HT1080 (cell line): ENCODE results near the gene LEKR1. TPM values are rescaled to one million over a fixed set of nuclear protein-coding genes. Genes with fewer than 3 reads are reported as not detected.

Source experiments
- DNase-seq: peaks from one replicate; pipeline ENCODE4 v3.0.0-alpha.2; 2015; ENCODE audit warnings: low read depth
- total RNA-seq: library from RNA; depleted of rRNA; stranded (reverse); fragments of >200 nt; shearing (Covaris generic); gene quantifications from 2 replicates; pipeline ENCODE4 v1.2.3, GENCODE V29; 2014

LEKR1 gene
- total RNA-seq, 1 experiment from 2014 or later, result not detected

DNA sequence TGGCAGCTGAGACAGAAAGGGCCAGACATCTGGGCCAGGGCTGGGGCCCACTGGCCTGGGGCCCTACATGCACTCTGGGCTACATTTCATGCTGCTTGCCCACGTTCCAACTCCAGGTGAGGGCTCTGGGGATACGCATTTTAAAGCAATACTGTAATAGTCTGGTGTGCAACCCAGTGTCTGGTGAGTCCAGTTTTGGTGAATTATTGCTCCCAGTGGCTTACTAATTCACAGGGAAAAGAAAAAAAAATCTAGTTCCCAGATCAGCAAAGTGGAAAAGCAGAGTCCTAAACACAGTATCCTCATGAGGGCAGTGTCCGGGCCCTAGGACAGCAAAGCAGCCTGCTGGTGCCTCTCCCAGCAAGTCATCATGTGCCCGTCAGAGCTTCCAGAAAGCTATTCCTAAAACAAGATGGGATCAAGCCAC lies 251.4 kb downstream of the LEKR1 start:
- no peak for DNase-seq

DNA sequence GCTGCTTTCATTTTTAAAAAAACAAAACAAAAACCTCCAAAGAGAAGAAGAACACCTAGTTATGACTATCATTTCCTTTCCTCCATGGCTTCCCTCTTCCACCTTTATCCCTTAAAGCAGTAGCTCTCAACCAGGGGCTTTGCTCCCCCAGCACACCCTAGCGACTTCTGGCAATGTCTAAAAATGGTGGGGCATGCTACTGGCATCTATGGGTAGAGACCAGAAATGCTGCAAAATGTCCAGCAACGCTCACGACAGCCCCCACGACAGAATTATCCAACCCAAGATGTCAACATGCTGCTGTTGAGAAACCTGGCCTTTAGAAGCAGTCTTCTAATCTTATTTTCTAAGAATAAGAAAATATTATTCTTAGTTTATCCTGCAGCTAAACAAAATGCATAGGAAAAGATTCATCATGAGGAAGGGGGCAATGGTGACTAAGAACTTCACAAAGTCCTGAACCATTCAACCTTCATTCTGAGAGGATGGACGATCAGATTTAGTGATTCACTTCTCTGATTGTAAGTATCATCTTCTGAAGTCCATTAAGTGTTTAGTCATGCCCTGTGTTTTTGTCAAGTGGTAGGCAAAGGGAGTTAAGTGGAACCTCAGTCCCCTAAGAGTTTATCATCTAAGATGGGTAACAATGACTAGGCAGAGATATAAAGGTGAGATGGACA lies 252.1 kb downstream of the LEKR1 start:
- peak; percentile 37 for DNase-seq

DNA sequence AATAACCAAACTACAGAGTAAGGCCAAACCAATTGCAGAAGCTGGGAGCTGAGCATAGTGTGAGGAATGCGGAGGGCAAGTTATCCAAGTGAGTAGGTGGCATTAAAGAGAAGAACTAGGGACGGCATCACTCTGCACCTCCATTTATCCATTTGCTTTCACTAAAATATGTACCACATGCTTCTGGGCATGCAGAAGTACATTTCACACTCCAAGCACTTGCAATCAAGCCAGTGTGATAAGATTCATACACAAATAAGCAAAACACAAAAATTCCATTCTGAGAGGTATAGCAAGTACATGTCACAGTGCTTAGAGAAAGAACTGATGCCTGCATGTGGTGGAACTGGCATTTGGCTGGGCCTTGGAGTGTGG lies 252.6 kb downstream of the LEKR1 start:
- DNase-seq, result no peak

DNA sequence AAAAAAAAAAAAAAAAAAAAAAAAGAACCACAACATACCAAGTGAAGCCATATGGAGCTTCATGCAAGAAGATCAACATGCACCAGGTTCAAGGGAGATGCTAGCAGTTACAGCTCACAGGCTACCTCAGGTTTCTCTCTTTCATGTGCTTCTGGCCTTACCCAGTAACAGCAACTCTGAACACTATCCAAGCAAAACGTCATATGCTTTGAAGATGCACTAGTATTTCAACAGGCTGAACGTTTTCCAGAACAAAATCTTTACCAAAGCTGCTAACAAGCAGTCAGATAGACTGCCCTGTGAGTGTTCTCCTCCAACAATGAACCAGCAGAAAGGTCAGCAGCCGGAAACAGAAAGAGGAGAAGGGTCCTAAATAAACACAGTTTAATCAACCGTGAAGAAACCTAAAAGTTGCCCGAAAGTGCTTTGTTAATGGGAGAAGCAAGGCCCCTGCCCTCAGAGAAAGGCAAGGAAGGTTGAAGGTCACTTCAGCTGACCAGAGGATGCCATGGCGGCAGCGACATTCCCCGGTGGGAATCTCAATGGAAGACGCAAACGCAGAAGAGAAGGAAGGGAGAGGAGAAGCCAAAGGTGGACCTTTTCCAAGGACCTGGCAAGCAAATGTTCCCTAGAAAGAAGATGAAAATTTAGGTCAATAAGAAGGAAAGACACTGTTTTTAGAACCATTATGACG lies 253.7 kb downstream of the LEKR1 start:
- DNase-seq, result no peak

DNA sequence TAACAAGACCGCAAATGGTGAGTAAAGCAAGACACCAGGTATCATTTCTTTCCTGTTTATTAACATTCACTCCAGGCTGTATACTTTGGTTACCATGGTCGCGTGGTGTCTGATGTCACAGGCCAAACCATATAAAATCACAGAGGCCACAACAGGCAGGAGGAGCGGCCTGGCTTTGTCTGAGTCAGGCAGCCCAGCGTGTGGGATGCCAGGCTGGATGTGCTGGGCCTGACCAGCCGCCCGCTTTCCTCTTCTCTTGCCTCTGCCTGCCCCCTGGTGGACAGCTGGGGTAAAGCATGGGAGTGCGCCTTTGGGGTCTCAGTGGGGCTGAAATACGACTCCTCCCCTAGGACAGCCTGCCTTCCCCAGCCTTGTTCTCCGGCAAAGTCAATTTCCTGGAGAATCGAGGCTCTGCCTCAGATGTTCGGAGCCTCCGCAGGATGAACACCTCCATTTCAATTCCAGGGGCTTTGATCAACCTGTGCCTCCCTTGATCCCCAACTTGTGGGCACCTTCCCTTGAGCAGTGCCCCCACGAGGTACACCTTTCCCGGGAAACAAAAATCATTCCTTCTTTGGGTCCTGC lies 255.6 kb downstream of the LEKR1 start:
- DNase-seq, result peak; percentile 100

DNA sequence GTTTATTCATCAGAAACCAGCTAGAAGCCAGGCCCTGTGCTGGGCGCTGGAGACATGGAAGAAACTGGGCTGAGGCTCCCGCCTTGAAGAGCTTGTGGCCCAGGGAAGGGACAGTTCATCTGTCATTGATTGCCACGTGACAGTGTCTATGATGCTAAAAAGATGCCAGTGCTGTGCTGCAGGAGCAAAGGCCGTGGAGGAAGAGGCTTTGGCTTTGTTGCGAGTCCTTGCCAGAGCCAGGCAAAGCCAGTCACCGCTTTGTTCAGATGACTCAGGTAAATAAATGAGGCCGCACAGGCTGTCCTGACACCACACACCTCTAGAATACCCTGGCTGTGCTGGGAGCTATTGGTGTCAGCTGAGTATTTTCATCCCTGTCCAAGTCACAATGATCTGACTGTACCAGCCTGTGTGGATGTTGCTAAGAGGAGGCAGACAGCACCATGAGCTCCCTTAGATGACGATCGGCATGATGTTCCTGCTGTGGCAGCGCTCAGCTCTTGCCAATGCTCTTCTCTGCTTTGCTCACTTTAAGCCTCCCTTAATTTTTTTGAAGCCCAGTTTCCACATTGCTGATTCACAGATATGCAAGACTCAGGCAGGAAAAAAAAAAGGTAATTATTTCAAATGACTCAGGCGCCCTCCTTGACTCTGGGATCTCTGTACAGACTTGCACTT lies 256.3 kb downstream of the LEKR1 start:
- DNase-seq, result peak; percentile 93

DNA sequence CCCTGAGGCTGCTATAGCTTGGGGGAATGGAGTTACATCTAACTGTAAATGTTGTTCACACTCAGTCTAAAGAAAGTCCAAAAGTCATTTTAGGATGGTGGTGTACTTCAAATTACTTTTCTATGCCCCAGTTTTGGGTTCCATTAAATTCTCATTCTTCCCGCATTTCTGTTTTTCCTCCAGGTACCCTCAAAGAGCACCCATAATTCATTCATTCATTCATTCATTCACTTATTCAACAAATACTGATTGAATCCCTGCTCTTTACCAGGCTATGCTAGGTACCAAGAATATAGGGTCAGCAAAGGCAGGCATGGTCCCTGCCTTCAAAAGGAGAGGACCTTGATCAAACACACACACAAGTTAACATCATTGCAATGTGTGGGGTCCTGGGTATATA lies 257.7 kb downstream of the LEKR1 start:
- DNase-seq, result no peak

DNA sequence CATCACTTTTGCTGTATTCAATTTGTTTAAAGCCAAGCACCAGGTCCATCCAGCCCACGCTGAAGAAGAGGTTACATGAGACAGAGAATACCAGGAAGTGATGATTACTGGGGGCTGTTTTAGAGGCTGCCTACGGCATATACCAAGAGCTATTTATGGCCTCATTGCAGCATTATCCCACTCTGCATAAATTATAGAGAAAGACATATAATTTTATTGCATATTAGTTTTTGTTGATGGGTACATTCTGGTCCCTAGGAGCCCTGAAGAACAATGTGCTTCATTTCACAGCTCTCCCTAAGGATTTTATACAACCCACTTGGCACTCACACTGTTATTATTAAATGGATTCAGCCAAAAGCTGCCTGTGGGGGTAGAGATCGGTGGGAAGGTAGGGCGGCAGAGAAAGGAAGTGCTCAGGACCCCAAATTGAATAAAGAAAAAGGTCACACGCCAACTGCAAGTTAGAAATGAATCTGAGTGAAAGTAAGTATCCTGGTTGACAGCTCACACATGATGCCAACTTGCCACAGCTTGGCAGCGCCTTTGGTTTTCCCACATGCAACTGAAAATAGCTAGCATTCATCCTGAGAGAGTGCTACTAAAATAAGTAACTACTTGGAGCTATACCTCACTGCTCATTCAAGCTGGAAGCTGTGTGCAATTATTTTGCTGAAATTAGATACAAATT lies 260.1 kb downstream of the LEKR1 start:
- no peak for DNase-seq

DNA sequence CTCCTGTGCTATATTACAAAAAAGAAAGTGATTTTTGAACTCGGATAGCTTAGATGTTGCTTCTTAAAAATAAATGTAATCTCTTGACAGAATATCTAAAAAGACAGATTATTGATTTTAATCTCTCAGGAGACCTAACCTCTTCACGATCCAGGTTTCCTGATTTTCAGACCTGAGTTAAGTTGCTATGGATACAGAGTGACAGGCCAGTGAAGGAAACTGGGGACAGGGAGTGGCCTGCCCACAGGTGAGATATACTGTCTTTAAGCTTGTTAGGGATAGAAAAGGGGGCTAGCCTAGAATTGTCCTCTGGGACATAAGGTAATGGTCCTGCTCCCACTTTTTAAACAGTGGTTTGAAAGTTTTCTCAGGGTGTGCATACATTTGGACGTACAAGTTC lies 260.6 kb downstream of the LEKR1 start:
- DNase-seq, result no peak

DNA sequence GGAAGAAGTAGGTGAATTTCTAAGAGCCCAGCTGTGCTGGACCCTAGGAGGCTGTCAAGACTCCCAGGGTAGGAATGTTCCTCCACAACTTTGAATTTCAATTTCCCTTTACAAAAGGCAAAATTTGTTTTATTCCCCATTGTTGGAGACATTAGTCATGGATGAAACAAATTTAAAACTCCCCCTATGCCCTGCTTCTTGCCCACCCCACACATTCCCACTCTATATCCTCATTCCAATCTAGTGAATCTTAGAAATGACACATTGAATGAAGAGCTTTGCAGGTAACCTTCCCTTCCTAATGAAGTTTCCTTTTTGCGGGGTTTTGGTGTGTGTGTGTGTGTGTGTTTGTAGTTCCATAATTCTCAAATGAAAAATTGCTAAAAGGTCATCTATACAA lies 261.2 kb downstream of the LEKR1 start:
- peak; percentile 82 for DNase-seq

DNA sequence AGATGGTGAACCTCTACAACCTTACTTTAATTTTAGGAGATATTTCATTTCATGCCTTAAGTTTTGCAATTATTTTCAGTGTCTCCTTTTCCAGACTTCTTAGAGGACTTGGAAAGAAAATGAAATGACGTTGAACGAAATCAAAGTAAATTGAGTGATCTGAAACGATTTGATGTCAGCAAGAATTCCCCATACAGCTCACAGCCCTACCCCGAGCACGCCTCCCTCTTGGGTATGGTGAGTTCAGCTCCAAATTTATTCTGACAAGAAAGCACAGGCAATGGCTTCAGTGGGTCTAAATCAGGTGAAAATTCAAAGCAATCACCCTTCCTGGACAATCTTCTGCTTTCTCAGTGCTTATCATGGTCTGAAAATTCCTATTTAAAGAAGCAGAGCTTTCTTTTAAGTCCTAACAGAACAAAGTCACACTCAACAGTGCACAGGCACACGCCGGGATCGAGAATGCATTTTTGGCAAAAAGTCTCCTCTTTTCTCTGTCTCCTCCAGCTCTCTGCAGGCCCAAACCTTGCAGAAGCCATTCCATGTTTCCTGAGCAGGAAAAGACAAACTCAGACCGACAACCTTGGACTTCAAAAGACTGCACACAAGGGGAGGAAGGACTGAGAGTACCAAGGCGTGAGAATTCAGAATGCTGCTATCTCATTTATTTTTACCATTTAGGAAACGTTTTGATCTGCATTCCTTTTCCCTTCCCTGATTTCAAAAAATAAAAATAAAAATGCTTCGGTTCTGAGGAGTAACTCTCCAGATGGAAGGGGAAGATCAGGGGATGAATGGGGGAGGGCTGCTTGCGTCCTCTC lies 261.8 kb downstream of the LEKR1 start:
- DNase-seq, result peak; percentile 50

DNA sequence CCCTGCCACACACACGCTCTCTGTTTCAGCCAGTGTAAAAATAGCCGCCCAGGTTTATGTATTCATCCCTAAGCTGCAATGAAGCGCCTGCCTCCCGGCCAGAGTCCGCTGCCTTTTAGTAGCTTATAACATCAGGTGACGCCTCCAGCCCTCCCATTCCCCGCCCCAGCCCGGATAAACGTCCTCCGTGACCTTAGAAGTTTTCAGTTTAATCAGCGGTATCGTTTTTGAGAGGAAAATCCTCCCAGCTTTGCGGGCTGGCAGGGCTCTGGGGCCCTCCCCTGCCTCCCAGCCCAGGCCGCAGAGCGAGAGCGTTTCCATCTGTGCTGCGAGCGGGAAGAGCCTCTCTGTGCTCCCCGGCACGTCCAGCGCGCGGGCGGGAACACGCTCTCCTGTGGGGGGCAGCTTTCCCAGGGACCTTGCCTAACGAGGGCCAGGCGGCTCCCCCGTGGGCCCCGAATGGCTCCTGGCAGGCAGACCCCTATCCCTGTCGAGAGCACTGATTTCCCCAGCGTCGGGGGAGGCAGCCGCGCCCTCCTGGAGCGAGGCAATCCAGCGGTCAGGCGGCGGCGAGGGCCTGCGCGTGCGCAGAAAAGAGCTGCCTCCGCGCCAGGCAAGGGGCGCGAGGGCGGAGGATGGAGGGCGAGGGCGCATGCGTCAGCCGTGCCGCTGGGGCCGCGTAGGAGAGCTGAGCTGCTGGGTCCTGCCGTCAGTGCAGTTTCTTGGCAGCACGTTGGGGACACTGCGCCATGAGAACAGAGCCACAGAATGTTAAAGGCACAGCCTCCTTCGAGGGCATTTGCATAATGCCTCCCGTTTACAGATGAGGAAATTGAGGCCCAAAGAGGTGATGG lies 262.7 kb downstream of the LEKR1 start:
- DNase-seq, result peak; percentile 97

DNA sequence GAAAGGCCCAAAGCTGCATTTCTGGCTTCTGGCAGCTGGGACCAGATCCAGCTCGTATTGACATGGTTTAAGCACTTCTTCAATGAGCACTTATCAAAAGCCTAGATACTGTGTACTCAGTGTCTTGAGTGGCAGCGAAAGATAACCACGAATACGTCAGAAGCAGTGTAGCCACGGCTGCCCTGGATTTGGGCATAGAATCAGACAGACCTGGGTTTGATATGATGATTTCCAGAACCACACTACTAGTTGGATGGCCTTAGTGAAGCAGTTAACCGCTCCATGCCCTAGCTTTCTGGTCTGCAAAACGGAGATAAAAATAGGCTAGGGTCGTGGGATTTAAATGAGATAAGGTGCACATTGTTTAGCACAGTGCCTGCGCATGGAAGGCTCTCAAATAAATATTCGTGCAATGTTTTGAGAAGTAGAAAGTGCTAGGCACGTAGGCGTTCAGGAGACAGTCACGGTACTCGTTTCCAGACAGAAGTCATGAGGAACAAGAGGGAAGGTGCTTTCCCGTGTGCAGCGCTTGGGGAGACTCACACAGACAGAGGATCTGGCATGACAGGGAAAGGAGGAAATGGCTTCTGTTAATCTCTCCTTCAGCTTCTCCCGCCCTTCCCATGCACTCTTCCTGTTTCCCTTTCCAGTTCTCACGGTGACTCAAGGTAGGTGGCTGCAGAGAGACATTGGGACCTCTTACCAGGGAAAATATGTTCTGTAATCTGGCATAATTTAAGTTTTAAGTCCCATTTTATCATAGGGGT lies 263.5 kb downstream of the LEKR1 start:
- peak; percentile 63 for DNase-seq

DNA sequence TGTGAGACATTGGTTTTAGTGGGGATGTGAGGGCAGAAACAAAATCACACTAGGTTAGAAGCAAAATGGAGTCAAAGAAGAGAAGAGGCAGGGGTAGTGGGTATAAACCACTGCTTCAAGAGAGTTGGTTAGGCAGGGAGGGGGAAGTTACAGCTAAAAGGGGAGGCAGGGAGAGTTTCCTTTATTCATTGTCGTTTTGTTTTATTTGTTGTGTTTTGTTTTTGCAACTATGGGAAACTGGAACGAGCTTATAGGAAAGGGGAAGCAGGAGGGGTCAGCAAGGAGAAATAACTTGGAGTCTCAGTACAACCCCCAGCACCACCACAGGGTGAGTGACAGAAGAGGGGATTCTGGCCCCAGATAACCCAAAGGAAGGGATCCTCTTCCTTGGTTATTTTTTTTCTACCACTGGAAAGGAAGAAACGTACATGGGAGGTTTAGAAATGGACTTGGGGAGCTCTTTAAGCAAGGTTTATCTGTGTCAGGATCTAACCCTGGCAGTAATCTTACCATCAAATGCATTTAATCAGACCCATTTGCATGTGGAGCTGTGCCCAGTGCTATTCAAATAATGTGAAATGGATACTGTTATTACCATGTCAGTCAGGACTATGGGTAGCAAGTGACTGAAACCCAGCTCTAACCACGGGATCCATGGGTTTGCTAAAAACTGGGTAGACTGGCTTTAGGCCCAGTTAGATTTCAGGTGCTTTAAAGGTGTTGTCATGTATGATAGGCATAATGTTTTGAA lies 265.1 kb downstream of the LEKR1 start:
- no peak for DNase-seq

DNA sequence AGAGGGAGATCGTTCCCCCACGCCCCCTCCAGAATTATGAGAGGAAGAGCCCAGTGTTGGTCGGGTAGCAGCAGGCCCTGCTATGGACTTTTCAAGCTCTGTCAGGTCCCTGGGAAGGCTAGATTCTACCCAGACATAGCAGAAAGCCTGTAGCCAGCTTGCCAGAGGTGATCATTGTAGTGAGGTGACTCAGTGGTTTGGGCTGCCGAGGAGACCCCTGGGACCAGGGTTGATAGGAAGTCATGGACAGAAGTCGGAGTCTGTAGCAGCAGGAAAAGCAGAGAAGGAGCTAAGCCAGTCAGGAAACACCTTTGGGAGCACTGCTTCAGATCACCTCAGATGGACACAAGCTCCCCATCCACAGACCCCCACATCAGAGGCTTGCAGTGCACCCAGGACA lies 266.1 kb downstream of the LEKR1 start:
- DNase-seq, result no peak

DNA sequence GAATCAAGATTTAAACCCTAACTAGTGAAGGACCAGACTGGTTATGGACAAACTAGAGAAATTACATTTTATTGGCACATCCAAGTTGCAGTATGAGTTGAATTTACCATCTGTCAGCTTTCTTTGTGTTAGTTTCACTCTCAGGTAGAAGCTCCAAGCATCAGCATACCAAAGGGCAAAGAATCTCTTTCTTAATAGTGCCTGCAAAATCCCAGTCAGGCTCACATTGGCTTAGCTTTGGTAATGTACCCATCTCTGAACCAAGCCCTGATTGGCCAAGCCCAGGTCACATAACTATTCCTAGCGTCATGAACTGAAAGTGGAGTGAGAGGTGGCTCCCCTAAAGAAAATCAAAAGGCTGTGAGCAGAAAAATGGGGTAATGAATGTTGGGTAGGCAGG lies 266.9 kb downstream of the LEKR1 start:
- no peak for DNase-seq

DNA sequence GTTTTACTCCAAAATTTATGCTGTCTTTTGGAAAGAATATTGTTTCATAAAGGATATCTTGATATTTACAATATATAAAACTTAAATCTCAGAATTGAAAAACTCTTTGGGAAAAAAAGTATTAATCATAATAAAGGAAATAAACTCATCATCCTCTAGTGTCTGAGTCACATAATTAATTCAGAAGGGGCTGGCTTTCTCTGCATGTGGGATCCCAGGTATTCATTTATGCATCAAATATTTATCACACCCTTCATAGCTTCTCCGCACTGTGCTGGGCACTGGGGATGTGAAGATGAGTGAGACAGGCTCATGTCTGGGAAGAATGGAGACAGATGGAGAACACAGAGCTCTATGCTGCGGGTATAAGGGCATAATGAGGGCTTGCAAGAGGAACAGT lies 268.1 kb downstream of the LEKR1 start:
- DNase-seq, result peak; percentile 35

DNA sequence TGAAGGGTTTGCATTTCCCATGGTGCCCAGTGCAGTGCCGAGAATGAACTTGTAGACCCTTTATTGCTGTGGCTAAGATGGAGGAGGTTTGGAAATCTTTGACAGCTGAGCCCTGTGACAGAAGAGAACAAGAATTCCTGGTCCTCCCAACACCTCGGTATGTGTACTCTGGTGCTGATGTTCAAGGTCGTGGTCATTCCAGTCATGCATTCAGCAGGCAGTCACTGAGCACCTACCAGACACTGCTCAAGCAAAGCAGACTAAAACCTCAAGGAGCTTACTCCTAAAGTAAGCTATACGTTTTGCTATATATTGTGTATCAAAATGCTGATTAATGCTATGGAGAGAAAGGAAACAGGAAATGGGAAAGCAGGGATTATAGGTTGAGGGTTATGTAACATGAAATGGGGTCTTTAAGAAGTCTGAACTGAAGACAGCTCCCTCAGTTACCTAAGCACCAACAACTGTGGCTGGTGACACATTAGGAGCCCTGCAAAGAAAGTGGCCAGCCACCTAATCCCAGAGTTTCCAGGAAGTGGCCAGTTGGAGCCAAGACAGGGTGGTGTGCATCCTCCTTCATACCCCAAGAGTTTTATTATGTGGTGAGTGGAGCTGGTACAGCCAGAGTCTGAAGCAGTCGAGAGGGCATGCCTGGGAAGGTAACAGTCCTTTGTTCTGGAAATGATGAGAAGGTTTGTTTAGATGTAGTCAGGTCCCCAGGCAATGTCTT lies 268.8 kb downstream of the LEKR1 start:
- DNase-seq, result peak; percentile 50
